Mononuclear cell (primary cell): Measurements from ENCODE around the gene ASXL1. TPM values are rescaled to one million over a fixed set of nuclear protein-coding genes. Genes with fewer than 3 reads are reported as not detected.
"Not testable (repeated sequence)": the region's sequence is repeated elsewhere in the genome, so short reads cannot be mapped to it uniquely, and the experiment has no call there.

Experiments
- H3K27me3 ChIP-seq: 2 replicates; pipeline ENCODE4 v1.6.0; 2011; ENCODE audit warnings: low read length, control low read depth; ENCODE audit not compliant: insufficient read depth
- H3K4me1 ChIP-seq: 2 replicates; pipeline ENCODE4 v1.5.1; 2011; ENCODE audit warnings: mild to moderate bottlenecking, low read length, control low read depth; ENCODE audit not compliant: insufficient read depth
- H3K4me3 ChIP-seq: 2 replicates; pipeline ENCODE4 v1.5.1; 2011; ENCODE audit warnings: mild to moderate bottlenecking, low read length, moderate library complexity
- H3K9me3 ChIP-seq: 2 replicates; pipeline ENCODE4 v1.5.1; 2011; ENCODE audit warnings: low read depth, mild to moderate bottlenecking, control low read depth, low read length
- total RNA-seq: library from RNA; depleted of rRNA; stranded (reverse); fragments of >200 nt; gene quantifications from one replicate; pipeline ENCODE4 v1.2.3, GENCODE V29; 2012

Gene ASXL1
- total RNA-seq, 1 donor, result 117 TPM

GRCh38 chr20:32396646-32397160, 38.6 kb downstream of the ASXL1 start:
- H3K9me3 ChIP-seq, result no peaks in the 10 kb centered on the region
- H3K4me3 ChIP-seq, result no peak overlapping the region
- H3K27me3 ChIP-seq, result no peaks in the 10 kb centered on the region
- peaks cover 3% of the 10 kb centered on the region for H3K4me1 ChIP-seq

GRCh38 chr20:32397567-32398084, 39.5 kb downstream of the ASXL1 start:
- Histone ChIP-seq H3K4me3 (no peak overlapping the region), H3K9me3 (no peaks in the 10 kb centered on the region), H3K4me1 (peaks cover 3% of the 10 kb centered on the region), H3K27me3 (no peaks in the 10 kb centered on the region)

GRCh38 chr20:32400476-32400875, 42.3 kb downstream of the ASXL1 start:
- peaks cover 3% of the 10 kb centered on the region for H3K4me1 ChIP-seq
- H3K27me3 ChIP-seq, result no peaks in the 10 kb centered on the region
- H3K9me3 ChIP-seq, result no peaks in the 10 kb centered on the region
- H3K4me3 ChIP-seq, result no peak overlapping the region

GRCh38 chr20:32404017-32404416, 45.9 kb downstream of the ASXL1 start:
- Histone ChIP-seq H3K4me1 (peaks cover 21% of the 10 kb centered on the region), H3K4me3 (no peak overlapping the region), H3K27me3 (no peaks in the 10 kb centered on the region), H3K9me3 (no peaks in the 10 kb centered on the region)

GRCh38 chr20:32406701-32407100, 48.6 kb downstream of the ASXL1 start:
- no peak overlapping the region for H3K4me3 ChIP-seq
- H3K27me3 ChIP-seq, result no peaks in the 10 kb centered on the region
- H3K4me1 ChIP-seq, result peaks cover 23% of the 10 kb centered on the region
- H3K9me3 ChIP-seq, result no peaks in the 10 kb centered on the region

GRCh38 chr20:32407131-32407750, 49.1 kb downstream of the ASXL1 start:
- peaks cover 25% of the 10 kb centered on the region for H3K4me1 ChIP-seq
- H3K27me3 ChIP-seq, H3K4me3 ChIP-seq, H3K9me3 ChIP-seq: not testable (repeated sequence)

GRCh38 chr20:32411955-32412706, 54.0 kb downstream of the ASXL1 start:
- Histone ChIP-seq H3K27me3 (no peaks in the 10 kb centered on the region), H3K4me3 (no peak overlapping the region), H3K4me1 (peaks cover 29% of the 10 kb centered on the region), H3K9me3 (no peaks in the 10 kb centered on the region)

- no peak overlapping the region for H3K4me3 ChIP-seq
- H3K27me3 ChIP-seq, result no peaks in the 10 kb centered on the region
- H3K4me1 ChIP-seq, result peaks cover 29% of the 10 kb centered on the region
- no peaks in the 10 kb centered on the region for H3K9me3 ChIP-seq
Observed at GRCh38 chr20:32415494-32415893, 57.4 kb downstream of the ASXL1 start.

- H3K4me1 ChIP-seq, result peaks cover 29% of the 10 kb centered on the region
- no peaks in the 10 kb centered on the region for H3K9me3 ChIP-seq
- H3K4me3 ChIP-seq, result no peak overlapping the region
- H3K27me3 ChIP-seq, result no peaks in the 10 kb centered on the region
Observed at GRCh38 chr20:32416206-32416605, 58.1 kb downstream of the ASXL1 start.

- H3K4me1 ChIP-seq, result peaks cover 15% of the 10 kb centered on the region
- H3K4me3 ChIP-seq, result no peak overlapping the region
- H3K9me3 ChIP-seq, result no peaks in the 10 kb centered on the region
Observed at GRCh38 chr20:32418376-32418775, 60.2 kb downstream of the ASXL1 start.

GRCh38 chr20:32421290-32421689, 63.2 kb downstream of the ASXL1 start:
- H3K27me3 ChIP-seq, result no peaks in the 10 kb centered on the region
- H3K4me3 ChIP-seq, result no peak overlapping the region
- peaks cover 10% of the 10 kb centered on the region for H3K4me1 ChIP-seq
- H3K9me3 ChIP-seq, result no peaks in the 10 kb centered on the region

More at GRCh38 chr20:32418376-32418775, 60.2 kb downstream of the ASXL1 start:
- H3K27me3 ChIP-seq, result no peaks in the 10 kb centered on the region

- no peaks in the 10 kb centered on the region for H3K9me3 ChIP-seq
- no peaks in the 10 kb centered on the region for H3K4me1 ChIP-seq
- H3K4me3 ChIP-seq, result no peak overlapping the region
- H3K27me3 ChIP-seq, result no peaks in the 10 kb centered on the region
Observed at GRCh38 chr20:32427996-32428395, 69.9 kb downstream of the ASXL1 start.

- H3K9me3 ChIP-seq, result no peaks in the 10 kb centered on the region
- H3K27me3 ChIP-seq, result no peaks in the 10 kb centered on the region
Observed at GRCh38 chr20:32429343-32429742, 71.2 kb downstream of the ASXL1 start.

GRCh38 chr20:32429745-32430360, 71.7 kb downstream of the ASXL1 start:
- H3K9me3 ChIP-seq, result no peaks in the 10 kb centered on the region
- no peak overlapping the region for H3K4me3 ChIP-seq
- H3K4me1 ChIP-seq, result no peaks in the 10 kb centered on the region
- no peaks in the 10 kb centered on the region for H3K27me3 ChIP-seq

More at GRCh38 chr20:32429343-32429742, 71.2 kb downstream of the ASXL1 start:
- H3K4me1 ChIP-seq, result no peaks in the 10 kb centered on the region
- H3K4me3 ChIP-seq, result no peak overlapping the region

GRCh38 chr20:32431457-32431856, 73.3 kb downstream of the ASXL1 start:
- no peak overlapping the region for H3K4me3 ChIP-seq
- H3K27me3 ChIP-seq, result no peaks in the 10 kb centered on the region
- H3K9me3 ChIP-seq, result no peaks in the 10 kb centered on the region
- no peaks in the 10 kb centered on the region for H3K4me1 ChIP-seq
